ENCODE results near the gene RCVRN. TPM values are rescaled to one million over a fixed set of nuclear protein-coding genes. Genes with fewer than 3 reads are reported as not detected.

RCVRN gene
- total RNA-seq, 6 experiments from 2014 or later = not detected

DNA sequence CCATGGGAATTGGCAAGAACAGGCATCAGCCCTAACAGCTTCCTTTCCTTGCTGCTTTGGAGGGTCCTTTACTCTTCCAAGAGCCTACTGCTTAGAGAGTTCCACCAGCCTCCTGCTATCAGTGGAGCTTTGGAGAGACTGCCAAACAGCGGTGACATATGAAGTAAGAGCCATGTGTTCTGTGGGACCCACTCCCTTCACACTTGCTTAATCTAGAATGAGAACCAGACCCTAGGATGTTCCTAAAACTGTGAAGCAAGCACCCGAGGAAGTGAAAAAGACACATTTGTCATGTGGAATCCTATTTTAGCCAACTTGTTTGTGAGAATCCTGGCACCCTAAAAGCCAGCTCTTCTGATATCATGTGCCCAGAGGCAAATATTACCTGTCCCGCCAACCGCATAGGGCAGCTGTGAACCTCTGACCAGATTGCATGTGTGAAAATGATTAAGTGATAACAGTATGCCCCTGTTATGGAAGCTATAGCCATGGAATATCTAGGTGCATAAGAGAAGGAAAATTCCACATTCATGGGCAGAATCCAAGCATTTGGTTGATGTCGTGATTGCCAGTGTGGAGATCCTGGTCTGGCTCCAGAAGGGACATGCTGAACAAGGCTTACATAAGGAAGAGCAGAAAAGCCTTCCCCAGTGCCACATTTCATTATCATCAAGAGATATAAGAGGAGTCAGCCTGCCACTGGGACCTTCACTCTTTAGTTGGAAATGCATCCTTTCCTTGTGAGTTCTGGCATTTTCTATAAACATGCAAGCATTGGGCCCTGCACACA, 18.7 kb downstream of the RCVRN start:
- no peak overlapping the region for H3K4me3 ChIP-seq
- ATAC-seq = no peak
- TF ChIP-seq, protein P1, sequence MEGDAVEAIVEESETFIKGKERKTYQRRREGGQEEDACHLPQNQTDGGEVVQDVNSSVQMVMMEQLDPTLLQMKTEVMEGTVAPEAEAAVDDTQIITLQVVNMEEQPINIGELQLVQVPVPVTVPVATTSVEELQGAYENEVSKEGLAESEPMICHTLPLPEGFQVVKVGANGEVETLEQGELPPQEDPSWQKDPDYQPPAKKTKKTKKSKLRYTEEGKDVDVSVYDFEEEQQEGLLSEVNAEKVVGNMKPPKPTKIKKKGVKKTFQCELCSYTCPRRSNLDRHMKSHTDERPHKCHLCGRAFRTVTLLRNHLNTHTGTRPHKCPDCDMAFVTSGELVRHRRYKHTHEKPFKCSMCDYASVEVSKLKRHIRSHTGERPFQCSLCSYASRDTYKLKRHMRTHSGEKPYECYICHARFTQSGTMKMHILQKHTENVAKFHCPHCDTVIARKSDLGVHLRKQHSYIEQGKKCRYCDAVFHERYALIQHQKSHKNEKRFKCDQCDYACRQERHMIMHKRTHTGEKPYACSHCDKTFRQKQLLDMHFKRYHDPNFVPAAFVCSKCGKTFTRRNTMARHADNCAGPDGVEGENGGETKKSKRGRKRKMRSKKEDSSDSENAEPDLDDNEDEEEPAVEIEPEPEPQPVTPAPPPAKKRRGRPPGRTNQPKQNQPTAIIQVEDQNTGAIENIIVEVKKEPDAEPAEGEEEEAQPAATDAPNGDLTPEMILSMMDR (IDR thresholded peaks at IDR 0.05) = no peak
- no peak for TF ChIP-seq POLR2A (IDR thresholded peaks at IDR 0.05)
- H3K27ac ChIP-seq = no peak overlapping the region
- no peaks in the 10 kb centered on the region for H3K4me1 ChIP-seq
- intact Hi-C loops (cut with DNase I) = no loop called here
- H3K36me3 ChIP-seq = no peaks in the 10 kb centered on the region
- DNase-seq = no peak
- no peaks in the 10 kb centered on the region for H3K27me3 ChIP-seq
- WGBS (ENCODE audit: insufficient coverage, low coverage, low lambda C conversion rate, missing lambda C conversion rate) = 74% methylated on average over 2 of the region's 5 CpGs
- peaks cover 0 to 10% (median 0%) of the 10 kb centered on the region in 4 donors for H3K9me3 ChIP-seq

DNA sequence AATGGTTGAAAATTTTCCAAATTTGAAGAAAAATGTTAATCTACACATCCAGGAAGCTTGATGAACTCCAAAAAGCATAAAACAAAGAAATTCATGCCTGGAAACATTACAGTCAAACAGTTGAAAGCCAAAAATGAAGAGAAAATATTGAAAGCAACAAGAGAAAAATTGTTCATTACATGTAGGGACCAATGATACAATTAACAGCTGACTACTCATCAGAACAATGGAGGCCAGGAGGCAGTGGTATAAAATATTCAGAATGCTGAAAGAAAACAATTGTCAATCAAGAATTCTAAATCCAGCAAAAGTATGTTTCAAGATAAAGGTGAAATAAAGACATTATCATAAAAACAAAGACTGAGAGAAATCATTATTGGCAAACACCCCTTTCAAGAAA, 21.6 kb downstream of the RCVRN start:
- Histone ChIP-seq H3K4me3 (no peak overlapping the region), H3K4me1 (no peaks in the 10 kb centered on the region), H3K27ac (no peak overlapping the region), H3K9me3 (peaks cover 0 to 10% (median 0%) of the 10 kb centered on the region in 4 donors), H3K27me3 (no peaks in the 10 kb centered on the region), H3K36me3 (no peaks in the 10 kb centered on the region)
- DNase-seq (no peak), ATAC-seq (no peak)
- TF ChIP-seq, protein P1 (IDR thresholded peaks at IDR 0.05) = no peak
- no peak for TF ChIP-seq POLR2A (IDR thresholded peaks at IDR 0.05)
- intact Hi-C loops (cut with DNase I) = no loop called here

DNA sequence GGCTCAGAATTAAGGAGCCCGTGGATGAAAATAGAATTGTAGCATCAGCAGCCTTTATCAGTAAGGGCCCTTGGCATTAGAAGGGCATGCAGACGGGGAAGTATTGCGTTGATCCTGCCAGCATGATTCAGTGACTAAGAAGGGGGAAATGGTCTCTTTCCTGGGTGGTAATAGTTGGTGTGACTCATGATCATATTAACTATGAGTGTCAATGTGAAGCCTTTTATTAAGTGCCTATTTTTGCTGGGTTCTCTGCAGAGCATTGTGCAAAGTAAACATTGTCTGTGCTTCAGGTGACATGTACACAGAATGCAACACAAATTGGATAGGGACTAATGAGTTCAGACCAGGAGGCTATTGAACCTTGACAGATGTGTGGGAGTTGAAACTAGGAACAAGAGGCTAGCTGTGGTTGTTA, 24.5 kb downstream of the RCVRN start:
- Histone ChIP-seq H3K27me3 (no peaks in the 10 kb centered on the region), H3K9me3 (peaks cover 0 to 10% (median 0%) of the 10 kb centered on the region in 4 donors), H3K27ac (no peak overlapping the region), H3K36me3 (no peaks in the 10 kb centered on the region), H3K4me1 (no peaks in the 10 kb centered on the region), H3K4me3 (no peak overlapping the region)
- peak in 1 of 4 donors; percentile 37 for ATAC-seq
- no peak for DNase-seq
- 59% methylated on average over 3 of the region's 3 CpGs for WGBS (ENCODE audit: insufficient coverage, low coverage, low lambda C conversion rate, missing lambda C conversion rate)
- intact Hi-C loops (cut with DNase I) = no loop called here
- TF ChIP-seq POLR2A (IDR thresholded peaks at IDR 0.05) = no peak
- TF ChIP-seq, protein P1 (IDR thresholded peaks at IDR 0.05) = no peak

DNA sequence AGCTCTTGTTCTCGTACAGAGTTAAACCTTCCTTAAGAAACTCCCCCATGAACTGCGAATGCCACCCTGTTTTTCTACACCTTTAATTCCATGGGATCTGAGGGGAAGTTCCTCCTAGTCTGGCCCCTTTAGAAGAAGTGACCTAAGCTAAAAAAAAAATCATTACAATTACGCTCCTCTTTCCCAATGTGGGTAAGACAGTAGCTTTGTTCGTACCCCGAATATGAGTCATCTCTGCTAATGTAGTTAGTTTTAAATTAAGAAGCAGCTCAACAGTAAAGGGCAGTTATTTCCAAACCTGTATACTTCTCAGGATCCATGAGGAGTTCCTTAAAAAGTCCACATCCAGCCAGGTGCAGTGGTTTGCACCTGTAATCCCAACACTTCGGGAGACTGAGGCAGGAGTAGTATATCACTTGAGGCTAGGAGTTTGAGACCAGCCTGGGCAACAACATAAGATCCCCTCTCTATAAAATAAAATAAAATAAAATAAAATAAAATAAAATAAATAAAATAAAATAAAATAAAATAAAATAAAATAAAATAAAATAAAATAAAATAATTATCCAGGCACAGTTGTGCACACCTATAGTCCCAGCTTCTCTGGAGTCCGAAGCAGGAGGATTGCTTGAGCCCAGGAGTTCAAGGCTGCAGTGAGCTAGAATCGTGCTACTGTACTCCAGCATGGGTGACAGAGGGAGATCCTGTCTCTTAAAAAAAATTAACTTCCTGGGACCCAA, 26.1 kb downstream of the RCVRN start:
- DNase-seq (no peak), ATAC-seq (no peak)
- H3K27me3 ChIP-seq = no peaks in the 10 kb centered on the region
- 74% methylated on average over 8 of the region's 8 CpGs for WGBS (ENCODE audit: insufficient coverage, low coverage, low lambda C conversion rate, missing lambda C conversion rate)
- intact Hi-C loops (cut with DNase I) = no loop called here
- no peaks in the 10 kb centered on the region for H3K36me3 ChIP-seq
- H3K9me3 ChIP-seq = peaks cover 0 to 10% (median 0%) of the 10 kb centered on the region in 4 donors
- no peaks in the 10 kb centered on the region for H3K4me1 ChIP-seq
- TF ChIP-seq POLR2A (IDR thresholded peaks at IDR 0.05) = no peak
- TF ChIP-seq, protein P1 (IDR thresholded peaks at IDR 0.05) = no peak
- H3K4me3 ChIP-seq = no peak overlapping the region
- H3K27ac ChIP-seq = no peak overlapping the region

Data from right lobe of liver (tissue), 6 donors.